Fibroblast of lung (primary cell): ENCODE data around the gene TPP2.

Source experiments
- CTCF ChIP-seq, 2 donors: IDR thresholded peaks in 1 of 2; conservative IDR thresholded peaks in 1 of 2; 1 replicate in 1 of 2; 2 replicates in 1 of 2; pipeline ENCODE4 v1.5.1; 2011 to 2012; ENCODE audit warnings: low read length in 2 of 2, control low read depth in 1 of 2, inconsistent platforms in 1 of 2, low read depth in 1 of 2, mild to moderate bottlenecking in 1 of 2
- EZH2 ChIP-seq: IDR thresholded peaks from 2 replicates; pipeline ENCODE4 v1.5.1; 2012; ENCODE audit warnings: low read length, control low read depth, mild to moderate bottlenecking; ENCODE audit errors: missing control alignments

GRCh38 chr13:102589301-102589822 lies 7.4 kb upstream of the TPP2 start:
- TF ChIP-seq CTCF (conservative IDR thresholded peaks at IDR 0.05 in 1 of 2, IDR thresholded peaks at IDR 0.05 in 1 of 2; ENCODE audit: low read depth in 1 of 2, low read length in 2 of 2), result no peak
- no peak for TF ChIP-seq EZH2
